Measurements from ENCODE around the gene TAF4B. TPM values are rescaled to one million over a fixed set of nuclear protein-coding genes. Genes with fewer than 3 reads are reported as not detected.

TAF4B gene
- total and polyA plus RNA-seq, 10 of the 15 experiments (the other 5 are each of a cell fraction or from before 2014, with no cell fraction given), result 2.3 to 15.0 (median 12.2) TPM

DNA sequence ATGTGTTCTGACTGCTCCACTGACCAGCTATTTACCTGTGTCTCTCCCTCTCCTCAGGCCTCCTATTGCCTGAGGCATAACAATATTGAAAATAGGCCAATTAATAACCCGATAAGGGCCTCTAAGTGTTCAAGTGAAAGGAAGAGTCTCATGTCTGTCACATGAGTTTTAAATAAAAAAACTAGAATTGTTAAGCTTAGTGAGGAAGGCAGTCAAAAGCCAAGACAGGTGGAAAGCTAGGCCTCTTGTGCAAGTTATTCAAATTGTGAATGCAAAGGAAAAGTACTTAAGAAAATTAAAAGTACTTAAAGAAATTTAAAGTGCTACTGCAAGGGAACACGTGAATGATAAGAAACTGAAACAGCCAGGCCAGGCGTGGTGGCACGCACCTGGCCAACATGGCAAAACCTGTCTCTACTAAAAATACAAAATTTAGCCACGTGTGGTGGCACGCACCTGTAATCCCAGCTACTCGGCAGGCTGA lies 44.9 kb upstream of the TAF4B start (continued):
- TF ChIP-seq BHLHE40 (IDR thresholded peaks at IDR 0.05; ENCODE audit: borderline replicate concordance in 1 of 2, low read depth in 2 of 2, low read length in 1 of 2), result peak in 1 of 2 experiments; percentile 50; a peak in 1 of 4 replicates
- no peak for TF ChIP-seq TARDBP (IDR thresholded peaks at IDR 0.05; ENCODE audit: borderline replicate concordance)
- TF ChIP-seq STAT3 (IDR thresholded peaks at IDR 0.05; ENCODE audit: low read depth, low read length), result no peak
- 0 out of 2 replicates have a peak, but pooled peaks have one; percentile 32 for TF ChIP-seq IKZF1 (conservative IDR thresholded peaks at IDR 0.05)
- TF ChIP-seq NR2C2 (IDR thresholded peaks at IDR 0.05; ENCODE audit: borderline replicate concordance, control insufficient read depth, insufficient read length, low read depth), result no peak

DNA sequence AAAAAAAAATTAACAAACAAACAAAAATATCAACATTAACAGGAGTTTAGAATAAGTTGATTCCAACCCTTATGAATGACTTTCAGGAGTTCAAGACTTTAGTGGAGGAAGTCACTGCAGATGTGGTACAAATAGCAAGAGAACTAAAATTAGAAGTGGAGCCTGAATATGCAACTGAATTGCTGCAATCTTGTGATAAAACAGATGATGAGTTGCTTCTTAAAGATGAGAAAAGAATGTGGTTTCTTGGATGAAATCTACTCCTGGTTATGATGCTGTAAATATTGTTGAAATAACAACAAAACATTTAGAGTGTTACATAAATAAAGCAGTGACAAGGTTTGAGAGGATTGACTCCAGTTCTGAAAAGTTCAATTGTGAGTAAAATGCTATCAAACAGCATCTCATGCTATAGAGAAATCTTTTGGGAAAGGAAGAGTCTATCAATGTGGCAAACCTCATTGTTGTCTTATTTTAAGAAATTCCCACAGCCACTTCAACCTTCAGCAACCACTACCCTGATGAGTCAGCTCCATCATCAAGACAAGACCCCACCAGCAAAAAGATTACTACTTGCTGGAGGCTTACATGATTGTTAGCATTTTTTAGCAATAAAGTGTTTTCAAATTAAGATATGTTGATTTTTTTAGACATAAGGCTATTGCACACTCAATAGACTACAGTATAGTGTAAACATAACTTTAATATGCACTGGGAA lies 42.7 kb upstream of the TAF4B start:
- CTCF ChIA-PET, result interaction anchor here (0.6 to 1.7 kb wide), 2 partner anchors 9 to 12 kb away, joined by 3 to 6 read pairs; no protein-coding TSS in a partner anchor
- DNase-seq (ENCODE audit: low read depth, low spot score) (no peak), ATAC-seq (no peak), FAIRE-seq (no peak)
- peaks cover 19% of the 10 kb centered on the region; the same call in 1 of the 2 replicates for H3K4me1 ChIP-seq (ENCODE audit: control insufficient read depth, insufficient read depth, low read length)
- POLR2A ChIA-PET, result no interaction called here
- in situ Hi-C loops (cut with MboI) (no loop called here), intact Hi-C loops (cut with micrococcal nuclease; ENCODE audit: unreplicated experiment) (no loop called here)
- no peak overlapping the region for H3K4me3 ChIP-seq
- TF ChIP-seq RUNX3 (IDR thresholded peaks at IDR 0.05; ENCODE audit: low read length), result 0 out of 2 replicates have a peak, but pooled peaks have one; percentile 34
- no peak for TF ChIP-seq EZH2 (IDR thresholded peaks at IDR 0.05; ENCODE audit: borderline replicate concordance, control insufficient read depth, low read depth, low read length)
- TF ChIP-seq IKZF2 (IDR thresholded peaks at IDR 0.05), result peak in 1 of 2 experiments; percentile 16; a peak in 1 of 4 replicates
- no peaks in the 10 kb centered on the region for H4K20me1 ChIP-seq (ENCODE audit: control insufficient read depth, insufficient read depth)
- no peak overlapping the region for H3K9ac ChIP-seq (ENCODE audit: control insufficient read depth, insufficient read depth, low read length)
- SMC1A ChIA-PET (ENCODE audit: uncharacterized antibody, unreplicated experiment), result interaction anchor here (1.0 kb wide), 1 partner anchor 87 kb away, joined by 3 read pairs; no protein-coding TSS in a partner anchor
- no peak overlapping the region for H2AFZ ChIP-seq (ENCODE audit: control insufficient read depth, low read depth, low read length)
- no peaks in the 10 kb centered on the region for H3K27me3 ChIP-seq (replicated peaks in 1 of 2; ENCODE audit: control insufficient read depth in 2 of 2, insufficient read depth in 2 of 2, low read length in 1 of 2)
- peaks cover 8% of the 10 kb centered on the region; the same call in 2 of the 3 replicates for H3K9me3 ChIP-seq (replicated peaks; ENCODE audit: control insufficient read depth, insufficient read depth, low read length)
- no peak overlapping the region for H3K27ac ChIP-seq (ENCODE audit: control insufficient read depth, insufficient read depth)
- H3K4me2 ChIP-seq (ENCODE audit: control insufficient read depth, insufficient read depth), result no peak overlapping the region
- no TSS peak for BruUV-seq (replicated peaks)
- no peaks in the 10 kb centered on the region for H3K36me3 ChIP-seq (ENCODE audit: control insufficient read depth in 2 of 2, insufficient read depth in 2 of 2, low read length in 1 of 2)
- H3K79me2 ChIP-seq (ENCODE audit: control insufficient read depth, insufficient read depth, low read length), result no peaks in the 10 kb centered on the region
- RAD21 ChIA-PET (ENCODE audit: unreplicated experiment), result interaction anchor here (1.4 kb wide), 1 partner anchor 9 kb away, joined by 3 read pairs; no protein-coding TSS in a partner anchor

Data from GM12878 (cell line).